ENCODE results near the gene XCR1. TPM values are rescaled to one million over a fixed set of nuclear protein-coding genes. Genes with fewer than 3 reads are reported as not detected.

Gene XCR1
- total and polyA plus RNA-seq, 2 of the 8 experiments (the other 6 are each of a cell fraction or from before 2014, with no cell fraction given) = 0.53 TPM; not detected in 1

DNA sequence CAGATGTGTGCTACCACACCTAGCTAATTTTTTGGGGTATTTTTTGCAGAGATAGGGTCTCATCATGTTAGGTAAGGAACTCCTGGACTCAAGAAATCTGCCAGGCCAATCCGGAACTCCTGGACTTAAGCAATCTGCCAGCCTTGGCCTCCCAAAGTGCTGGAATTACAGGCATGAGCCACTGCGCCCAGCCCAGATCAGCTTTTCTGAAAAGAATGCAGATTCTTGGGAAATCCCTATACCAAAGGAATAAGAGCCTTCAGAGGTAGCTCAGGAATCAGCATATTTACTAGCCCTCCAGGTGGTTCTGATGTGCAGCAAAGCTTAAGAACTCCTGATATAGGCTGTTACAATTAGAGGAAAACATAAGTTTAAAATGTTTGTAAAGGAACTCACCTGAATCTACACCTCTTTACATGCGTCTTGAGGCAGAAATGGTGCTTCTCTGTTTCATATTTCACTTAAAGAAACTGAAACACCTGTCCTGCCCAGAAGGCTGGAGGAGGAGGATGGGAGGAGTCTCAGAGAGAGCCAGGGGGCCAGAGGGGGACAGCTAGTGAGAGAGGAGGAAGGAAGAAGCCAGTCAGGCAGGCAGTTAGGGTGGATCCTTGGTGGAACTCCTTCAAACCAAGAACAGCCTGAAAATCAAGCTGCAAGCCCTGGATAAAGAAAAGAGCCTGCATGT is at the start of gene XCR1 (continued):
- TF ChIP-seq EGR1 (IDR thresholded peaks at IDR 0.05; ENCODE audit: borderline replicate concordance, low read depth, low read length) = no peak
- no peak for TF ChIP-seq JUN (IDR thresholded peaks at IDR 0.05; ENCODE audit: low read depth, low read length)
- no peak for TF ChIP-seq BCL11A (IDR thresholded peaks at IDR 0.05; ENCODE audit: low read depth in 2 of 2, low read length in 2 of 2)
- TF ChIP-seq CTBP2 (IDR thresholded peaks at IDR 0.05; ENCODE audit: borderline replicate concordance, insufficient read depth, insufficient read length, low read length) = no peak
- TF ChIP-seq TAF1 (IDR thresholded peaks at IDR 0.05; ENCODE audit: low read depth, low read length) = no peak
- TF ChIP-seq, protein P1, sequence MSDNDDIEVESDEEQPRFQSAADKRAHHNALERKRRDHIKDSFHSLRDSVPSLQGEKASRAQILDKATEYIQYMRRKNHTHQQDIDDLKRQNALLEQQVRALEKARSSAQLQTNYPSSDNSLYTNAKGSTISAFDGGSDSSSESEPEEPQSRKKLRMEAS (IDR thresholded peaks at IDR 0.05) = no peak
- TF ChIP-seq NRF1 (IDR thresholded peaks at IDR 0.05; ENCODE audit: low read depth, low read length) = no peak
- TF ChIP-seq ZNF274 (IDR thresholded peaks at IDR 0.05; ENCODE audit: borderline replicate concordance, extremely low read depth, low read length) = no peak

Measured in H1 (cell line).